Measurements from ENCODE around the gene KRTAP10-4.
"Not testable (repeated sequence)": the region's sequence is repeated elsewhere in the genome, so short reads cannot be mapped to it uniquely, and the experiment has no call there.

The KRTAP10-4 gene

GRCh38 chr21:44547656-44548331 is 25.7 kb upstream of the KRTAP10-4 start:
- DNase-seq (ENCODE audit: low read depth) = no peak
- H3K4me3 ChIP-seq (ENCODE audit: low read depth, low read length) = no peak overlapping the region
- in situ Hi-C loops (cut with HindIII; ENCODE audit: low sequenced_read_pairs) = no loop called here

GRCh38 chr21:44548381-44548780 is 25.1 kb upstream of the KRTAP10-4 start:
- no peak overlapping the region for H3K4me3 ChIP-seq (ENCODE audit: low read depth, low read length)
- TF ChIP-seq CTCF (IDR thresholded peaks at IDR 0.05; ENCODE audit: low read depth, low read length, missing control alignments) = no peak
- in situ Hi-C loops (cut with HindIII; ENCODE audit: low sequenced_read_pairs) = no loop called here
- DNase-seq (ENCODE audit: low read depth) = no peak

More at GRCh38 chr21:44547656-44548331, 25.7 kb upstream of the KRTAP10-4 start:
- no peak for TF ChIP-seq CTCF (IDR thresholded peaks at IDR 0.05; ENCODE audit: low read depth, low read length, missing control alignments)

- no peak overlapping the region for H3K4me3 ChIP-seq (ENCODE audit: low read depth, low read length)
- in situ Hi-C loops (cut with HindIII; ENCODE audit: low sequenced_read_pairs) = no loop called here
- TF ChIP-seq CTCF (IDR thresholded peaks at IDR 0.05; ENCODE audit: low read depth, low read length, missing control alignments) = no peak
- DNase-seq (ENCODE audit: low read depth) = no peak
These were observed 24.6 kb upstream of the KRTAP10-4 start for GRCh38 chr21:44548922-44549321.

GRCh38 chr21:44549525-44550211 is 23.9 kb upstream of the KRTAP10-4 start:
- DNase-seq (ENCODE audit: low read depth) = no peak
- in situ Hi-C loops (cut with HindIII; ENCODE audit: low sequenced_read_pairs) = no loop called here
- TF ChIP-seq CTCF (IDR thresholded peaks at IDR 0.05; ENCODE audit: low read depth, low read length, missing control alignments) = no peak
- H3K4me3 ChIP-seq (ENCODE audit: low read depth, low read length) = no peak overlapping the region

- in situ Hi-C loops (cut with HindIII; ENCODE audit: low sequenced_read_pairs) = not testable (repeated sequence)
These were observed 23.2 kb upstream of the KRTAP10-4 start for GRCh38 chr21:44550285-44550684.

DNA sequence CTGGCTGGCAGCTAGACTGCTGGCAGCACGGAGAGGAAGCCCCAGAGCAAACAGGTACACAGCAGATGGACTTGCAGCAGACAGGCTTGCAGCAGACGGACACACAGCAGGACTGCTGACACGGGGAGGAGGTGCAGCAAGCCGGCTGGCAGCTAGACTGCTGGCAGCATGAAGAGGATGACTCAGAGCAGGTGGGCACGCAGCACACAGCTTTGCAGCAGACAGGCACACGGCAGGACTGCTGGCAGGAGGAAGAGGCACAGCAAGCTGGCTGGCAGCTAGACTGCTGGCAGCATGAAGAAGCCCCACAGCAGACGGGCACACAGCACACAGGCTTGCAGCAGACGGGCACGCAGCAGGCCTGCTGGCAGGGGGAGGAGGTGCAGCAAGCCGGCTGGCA is 22.7 kb upstream of the KRTAP10-4 start:
- in situ Hi-C loops (cut with HindIII; ENCODE audit: low sequenced_read_pairs) = no loop called here
- no peak for DNase-seq (ENCODE audit: low read depth)
- no peak for TF ChIP-seq CTCF (IDR thresholded peaks at IDR 0.05; ENCODE audit: low read depth, low read length, missing control alignments)

More at GRCh38 chr21:44550285-44550684, 23.2 kb upstream of the KRTAP10-4 start:
- H3K4me3 ChIP-seq (ENCODE audit: low read depth, low read length); DNase-seq (ENCODE audit: low read depth): not testable (repeated sequence)

DNA sequence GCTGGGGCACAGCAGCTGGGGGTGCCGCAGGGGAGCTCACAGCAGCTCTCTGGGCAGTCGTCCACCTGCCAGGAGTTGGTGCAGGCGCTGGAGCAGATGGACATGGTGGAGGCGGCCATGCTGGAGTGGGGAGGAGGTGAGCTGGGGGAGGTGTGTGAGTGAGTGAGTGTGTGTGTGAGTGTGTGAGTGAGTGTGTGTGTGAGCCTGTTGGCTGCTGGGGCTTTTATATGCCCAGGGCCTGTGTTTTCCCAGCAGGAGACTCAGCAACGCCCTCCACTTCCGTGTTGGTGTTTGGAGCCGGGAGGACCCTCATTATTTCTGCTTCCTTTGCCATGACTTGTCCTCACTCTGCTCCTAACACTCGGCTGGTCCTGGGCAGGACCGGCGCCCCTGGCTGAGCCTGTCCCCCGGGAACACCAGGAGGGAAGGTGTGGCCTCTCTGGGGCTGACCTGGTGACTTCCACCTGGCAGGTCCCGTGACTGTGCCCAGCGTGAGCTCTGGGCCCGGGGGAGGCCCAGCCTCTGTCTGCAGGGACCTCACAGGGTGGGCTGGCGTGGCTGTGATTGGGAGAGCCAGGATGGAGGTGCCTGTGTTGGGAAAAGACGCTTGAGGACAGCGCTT is 22.1 kb upstream of the KRTAP10-4 start, which contains the start of gene KRTAP10-2:
Gene KRTAP10-2 (minus strand): TSS at position 166 of the 622 bp plus-strand sequence. CDS start 47 bp downstream, at position 119.
- TF ChIP-seq CTCF (IDR thresholded peaks at IDR 0.05; ENCODE audit: low read depth, low read length, missing control alignments) = no peak
- no peak within 1 kb of the TSS for H3K4me3 ChIP-seq (ENCODE audit: low read depth, low read length)
- in situ Hi-C loops (cut with HindIII; ENCODE audit: low sequenced_read_pairs) = no loop called here
- DNase-seq (ENCODE audit: low read depth) = no peak

More for the DNA sequence above, 22.7 kb upstream of the KRTAP10-4 start:
- H3K4me3 ChIP-seq (ENCODE audit: low read depth, low read length) = no peak overlapping the region

All from astrocyte of the cerebellum (primary cell).